ENCODE data around the gene AHRR. TPM values are rescaled to one million over a fixed set of nuclear protein-coding genes. Genes with fewer than 3 reads are reported as not detected.

The AHRR gene
- total RNA-seq, 2 donors from 2014 or later: 0.26 to 0.33 TPM

DNA sequence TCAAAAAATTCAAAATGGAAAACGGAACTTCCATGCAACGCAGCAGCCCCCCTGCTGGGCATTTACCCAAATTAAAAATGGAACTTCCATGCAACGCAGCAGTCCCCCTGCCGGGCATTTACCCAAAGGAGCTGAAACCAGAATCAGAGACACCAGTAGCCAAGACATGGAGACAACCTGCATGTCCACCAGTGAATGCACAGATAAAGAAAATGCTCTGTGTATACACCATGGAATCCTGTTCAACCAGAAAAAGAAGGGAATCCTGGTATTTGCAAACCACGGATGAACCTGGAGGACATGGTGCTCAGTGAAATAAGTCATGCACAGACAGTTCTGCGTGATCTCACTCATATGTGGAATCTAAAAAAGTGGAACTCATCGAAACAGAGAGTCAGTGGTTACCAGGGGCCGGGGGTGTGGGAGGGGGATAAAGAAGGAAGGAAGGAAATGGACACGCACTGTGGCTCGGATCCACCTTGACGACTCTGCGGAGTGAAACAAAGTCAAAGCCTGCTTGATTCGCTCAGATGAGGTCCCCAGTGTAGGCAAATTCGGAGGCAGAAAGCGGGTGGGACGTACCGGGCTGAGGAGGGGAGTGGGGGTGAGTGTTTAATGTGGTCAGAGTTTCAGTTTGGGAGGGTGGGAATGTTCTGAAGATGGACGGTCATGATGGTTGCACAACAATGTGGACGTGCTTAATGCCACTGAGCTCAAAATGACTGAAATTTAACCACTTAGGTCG lies 81.3 kb downstream of the AHRR start:
- Histone ChIP-seq H3K36me3 (replicated peaks in 1 of 2; ENCODE audit: insufficient read depth in 1 of 2, low read depth in 2 of 2) (no peaks in the 10 kb centered on the region), H3K27ac (no peak overlapping the region), H3K9me3 (no peaks in the 10 kb centered on the region), H3K4me1 (peaks cover 14% of the 10 kb centered on the region), H3K4me3 (no peak overlapping the region), H3K27me3 (no peaks in the 10 kb centered on the region)
- ATAC-seq: no peak
- no peak for DNase-seq
- WGBS, 2 donors: 78% methylated on average over 20 of the region's 20 CpGs
- intact Hi-C loops (cut with DNase I): no loop called here
- TF ChIP-seq POLR2A (IDR thresholded peaks at IDR 0.05): no peak
- TF ChIP-seq, protein P1, sequence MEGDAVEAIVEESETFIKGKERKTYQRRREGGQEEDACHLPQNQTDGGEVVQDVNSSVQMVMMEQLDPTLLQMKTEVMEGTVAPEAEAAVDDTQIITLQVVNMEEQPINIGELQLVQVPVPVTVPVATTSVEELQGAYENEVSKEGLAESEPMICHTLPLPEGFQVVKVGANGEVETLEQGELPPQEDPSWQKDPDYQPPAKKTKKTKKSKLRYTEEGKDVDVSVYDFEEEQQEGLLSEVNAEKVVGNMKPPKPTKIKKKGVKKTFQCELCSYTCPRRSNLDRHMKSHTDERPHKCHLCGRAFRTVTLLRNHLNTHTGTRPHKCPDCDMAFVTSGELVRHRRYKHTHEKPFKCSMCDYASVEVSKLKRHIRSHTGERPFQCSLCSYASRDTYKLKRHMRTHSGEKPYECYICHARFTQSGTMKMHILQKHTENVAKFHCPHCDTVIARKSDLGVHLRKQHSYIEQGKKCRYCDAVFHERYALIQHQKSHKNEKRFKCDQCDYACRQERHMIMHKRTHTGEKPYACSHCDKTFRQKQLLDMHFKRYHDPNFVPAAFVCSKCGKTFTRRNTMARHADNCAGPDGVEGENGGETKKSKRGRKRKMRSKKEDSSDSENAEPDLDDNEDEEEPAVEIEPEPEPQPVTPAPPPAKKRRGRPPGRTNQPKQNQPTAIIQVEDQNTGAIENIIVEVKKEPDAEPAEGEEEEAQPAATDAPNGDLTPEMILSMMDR (IDR thresholded peaks at IDR 0.05): no peak

DNA sequence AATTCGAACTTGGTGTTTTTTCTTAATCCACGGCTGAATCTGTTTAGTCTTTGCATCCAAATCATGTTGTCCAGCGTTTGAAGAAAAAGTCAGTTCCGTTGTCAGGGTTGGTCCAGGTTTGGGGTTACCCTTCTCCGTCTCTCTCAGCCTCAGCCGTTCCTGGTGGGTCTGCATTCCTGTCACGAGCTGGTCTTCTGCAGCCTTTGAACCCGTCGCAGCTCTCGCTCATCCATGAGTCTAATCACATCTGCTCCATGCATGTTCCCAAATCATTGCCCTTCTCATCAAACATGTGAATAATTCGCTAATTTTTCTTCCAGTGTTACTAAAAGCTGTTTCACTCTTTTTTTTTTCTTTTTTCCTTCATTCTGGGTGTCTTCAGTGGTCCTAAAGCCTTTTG lies 82.5 kb downstream of the AHRR start:
- H3K9me3 ChIP-seq: no peaks in the 10 kb centered on the region
- peaks cover 14% of the 10 kb centered on the region for H3K4me1 ChIP-seq
- no peaks in the 10 kb centered on the region for H3K36me3 ChIP-seq (replicated peaks in 1 of 2; ENCODE audit: insufficient read depth in 1 of 2, low read depth in 2 of 2)
- H3K27ac ChIP-seq: no peak overlapping the region
- no peak overlapping the region for H3K4me3 ChIP-seq
- ATAC-seq: no peak
- intact Hi-C loops (cut with DNase I): no loop called here
- TF ChIP-seq, protein P1 (IDR thresholded peaks at IDR 0.05): no peak
- TF ChIP-seq POLR2A (IDR thresholded peaks at IDR 0.05): no peak
- WGBS, 2 donors: 68 to 76% methylated on average over 11 of the region's 11 CpGs
- no peak for DNase-seq
- H3K27me3 ChIP-seq: no peaks in the 10 kb centered on the region

DNA sequence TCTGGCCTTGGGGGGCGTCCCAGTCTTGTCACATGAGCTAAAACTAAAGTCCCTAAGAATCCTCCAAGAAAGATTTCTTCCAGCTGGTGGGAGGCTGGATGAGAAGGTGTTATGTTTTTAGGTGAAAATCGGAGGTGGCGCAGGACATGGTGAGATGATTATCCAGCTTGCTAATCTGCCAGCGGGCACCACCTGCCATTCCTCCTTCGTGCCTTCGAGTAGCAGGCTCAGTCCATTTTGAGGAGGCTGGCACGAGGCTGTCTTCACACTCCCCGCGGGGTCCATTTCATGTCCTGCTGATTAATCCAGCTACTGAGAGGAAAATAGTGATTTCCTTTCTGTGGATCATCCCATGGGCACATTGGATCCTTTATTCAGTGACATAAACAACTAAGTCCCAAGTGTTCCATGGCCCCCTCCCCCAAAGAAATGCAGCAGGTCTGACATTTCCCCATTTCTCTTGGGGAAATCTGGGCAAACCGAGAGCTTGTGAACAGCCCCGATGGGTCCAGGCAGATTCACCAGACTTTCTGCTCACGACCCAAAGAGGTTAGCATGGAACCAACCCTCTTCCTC lies 83.2 kb downstream of the AHRR start:
- no peak overlapping the region for H3K4me3 ChIP-seq
- no peaks in the 10 kb centered on the region for H3K36me3 ChIP-seq (replicated peaks in 1 of 2; ENCODE audit: insufficient read depth in 1 of 2, low read depth in 2 of 2)
- no peaks in the 10 kb centered on the region for H3K27me3 ChIP-seq
- ATAC-seq: no peak
- intact Hi-C loops (cut with DNase I): no loop called here
- no peaks in the 10 kb centered on the region for H3K9me3 ChIP-seq
- 73 to 76% methylated on average over 12 of the region's 12 CpGs for WGBS, 2 donors
- no peak for DNase-seq
- peaks cover 9% of the 10 kb centered on the region for H3K4me1 ChIP-seq
- H3K27ac ChIP-seq: no peak overlapping the region
- TF ChIP-seq, protein P1 (IDR thresholded peaks at IDR 0.05): no peak
- no peak for TF ChIP-seq POLR2A (IDR thresholded peaks at IDR 0.05)

DNA sequence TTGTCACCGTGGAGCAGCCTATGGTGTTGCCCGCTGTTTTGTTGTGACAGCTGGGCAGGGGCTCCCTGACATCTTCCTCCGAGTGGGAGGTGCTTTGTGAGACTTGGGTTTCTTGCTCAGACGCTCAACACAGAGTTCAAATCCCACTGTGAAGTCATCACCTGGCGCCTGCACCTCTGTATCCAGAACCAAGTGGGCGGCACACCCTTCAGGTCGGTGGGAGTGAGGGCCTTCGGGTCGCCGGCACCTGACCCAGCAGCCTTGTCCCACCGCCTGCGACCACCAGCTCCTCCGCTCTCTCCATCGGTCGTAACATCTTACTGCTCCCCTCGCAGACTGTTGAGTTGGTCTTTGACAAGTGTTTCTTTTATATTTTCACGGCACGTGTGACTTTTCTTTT lies 83.9 kb downstream of the AHRR start:
- Histone ChIP-seq H3K27me3 (no peaks in the 10 kb centered on the region), H3K4me1 (peaks cover 2% of the 10 kb centered on the region), H3K9me3 (no peaks in the 10 kb centered on the region), H3K27ac (no peak overlapping the region), H3K36me3 (replicated peaks in 1 of 2; ENCODE audit: insufficient read depth in 1 of 2, low read depth in 2 of 2) (no peaks in the 10 kb centered on the region), H3K4me3 (no peak overlapping the region)
- intact Hi-C loops (cut with DNase I): no loop called here
- no peak for ATAC-seq
- no peak for TF ChIP-seq POLR2A (IDR thresholded peaks at IDR 0.05)
- TF ChIP-seq, protein P1 (IDR thresholded peaks at IDR 0.05): no peak
- 70 to 73% methylated on average over 17 to 18 of the region's 18 CpGs for WGBS, 2 donors
- no peak for DNase-seq

DNA sequence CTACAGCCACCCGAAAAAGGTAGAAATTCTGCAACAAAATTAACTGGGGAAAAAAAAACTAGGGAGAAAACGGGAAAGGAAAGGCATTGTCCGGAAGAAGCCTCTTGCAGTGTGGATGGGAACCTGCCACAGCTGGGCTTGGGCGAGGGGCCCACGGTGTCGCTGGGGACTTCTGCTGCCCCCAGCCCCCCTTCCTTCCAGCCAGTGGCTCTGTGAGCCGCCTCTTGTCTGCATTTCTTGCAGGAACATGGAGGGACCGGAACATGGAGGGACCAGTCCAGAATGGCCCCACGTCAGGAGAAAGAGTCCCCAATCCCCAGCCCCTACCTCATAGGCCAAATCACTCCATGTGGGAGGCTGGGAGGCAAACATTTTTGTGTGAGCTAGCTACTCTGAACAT lies 84.5 kb downstream of the AHRR start:
- 61% methylated on average over 9 of the region's 9 CpGs for WGBS, 2 donors
- ATAC-seq: no peak
- DNase-seq: no peak

More for the DNA sequence above, 84.5 kb downstream of the AHRR start:
- no peak overlapping the region for H3K4me3 ChIP-seq
- TF ChIP-seq, protein P1 (IDR thresholded peaks at IDR 0.05): no peak
- TF ChIP-seq POLR2A (IDR thresholded peaks at IDR 0.05): no peak
- intact Hi-C loops (cut with DNase I): no loop called here
- no peaks in the 10 kb centered on the region for H3K27me3 ChIP-seq
- H3K27ac ChIP-seq: no peak overlapping the region
- H3K4me1 ChIP-seq: no peaks in the 10 kb centered on the region
- H3K9me3 ChIP-seq: no peaks in the 10 kb centered on the region
- no peaks in the 10 kb centered on the region for H3K36me3 ChIP-seq (replicated peaks in 1 of 2; ENCODE audit: insufficient read depth in 1 of 2, low read depth in 2 of 2)
